Spleen (tissue), 7 donors: ENCODE measurements around the gene COL4A2.
A peak's percentile ranks its signal among the peaks of the same experiment; 100 is the strongest.

Experiments used
- CTCF ChIP-seq, 11 experiments: fragments of 200-600 bp in 7 of 11; fragments of 450-650 bp in 4 of 11; sonication (generic) in 4 of 11; IDR thresholded peaks in 8 of 11; conservative IDR thresholded peaks in 3 of 11; 1 replicate in 7 of 11; 2 replicates in 4 of 11; pipeline versions ENCODE4 v1.4.0 to v1.8.0; 2016 to 2021; ENCODE audit warnings: antibody characterized with exemption in 11 of 11, inconsistent platforms in 4 of 11, mild to moderate bottlenecking in 1 of 11
- POLR2A ChIP-seq, 3 donors: fragments of 450-650 bp; IDR thresholded peaks; one replicate each; pipeline ENCODE4 v1.5.1; 2017; ENCODE audit warnings: antibody characterized with exemption in 3 of 3, mild to moderate bottlenecking in 1 of 3
- POLR2AphosphoS5 ChIP-seq, 3 donors: sonication (generic); formaldehyde crosslinking; IDR thresholded peaks; one replicate each; pipeline ENCODE4 v1.5.1; 2017; ENCODE audit warnings: antibody characterized with exemption in 3 of 3
- donor health status: DM: no; HTN: no; CAD: no; lungs with moderate emphysema.
- donor health status: DM: no; HTN: no; CAD: no.
- donor health status: DM: no; HTN: no; CAD: no.

- TF ChIP-seq CTCF (IDR thresholded peaks at IDR 0.05 in 8 of 11, conservative IDR thresholded peaks at IDR 0.05 in 3 of 11) (no peak), POLR2A (IDR thresholded peaks at IDR 0.05) (no peak), POLR2AphosphoS5 (IDR thresholded peaks at IDR 0.05) (peak in 1 of 3 donors; percentile 49)
Measured at GRCh38 chr13:110290826-110291225, 16.3 kb upstream of the COL4A2 start.
